Right lobe of liver (tissue), 4 donors: ENCODE data around the gene OSMR.

ENCODE experiments used
- POLR2A ChIP-seq: fragments of 450-650 bp; IDR thresholded peaks from one replicate; pipeline ENCODE4 v1.6.1; 2017; ENCODE audit warnings: antibody characterized with exemption, mild to moderate bottlenecking
- TF ChIP-seq, protein P1 (sequence below), 4 donors: fragments of 200-600 bp in 3 of 4; fragments of 450-650 bp in 1 of 4; IDR thresholded peaks; one replicate each; pipeline versions ENCODE4 v1.5.1 to v1.8.0; 2016 to 2022; ENCODE audit warnings: antibody characterized with exemption in 4 of 4, mild to moderate bottlenecking in 2 of 4
- donor health status: DM: no; HTN: no; CAD: no.
- donor health status: DM: no; HTN: no; CAD: no.
- donor health status: DM: no; HTN: yes; CAD: no.

DNA sequence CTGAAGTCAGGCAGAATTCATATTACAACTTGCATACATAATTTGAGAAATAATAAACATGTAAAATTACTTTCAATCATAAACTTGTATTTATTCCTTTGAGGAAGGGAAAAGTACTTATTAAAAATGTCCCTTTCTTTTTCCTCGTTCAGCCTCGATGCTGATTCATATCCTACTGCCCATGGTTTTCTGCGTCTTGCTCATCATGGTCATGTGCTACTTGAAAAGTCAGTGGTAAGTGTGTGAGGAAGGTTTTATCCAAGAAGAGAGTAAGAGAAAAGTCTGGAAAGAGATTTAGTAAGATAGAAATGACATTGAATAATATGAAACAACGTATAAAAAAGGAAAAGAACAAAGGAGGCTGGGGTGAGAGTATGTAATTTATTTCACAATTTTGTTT is 85.9 kb downstream of the OSMR start:
- TF ChIP-seq, protein P1, sequence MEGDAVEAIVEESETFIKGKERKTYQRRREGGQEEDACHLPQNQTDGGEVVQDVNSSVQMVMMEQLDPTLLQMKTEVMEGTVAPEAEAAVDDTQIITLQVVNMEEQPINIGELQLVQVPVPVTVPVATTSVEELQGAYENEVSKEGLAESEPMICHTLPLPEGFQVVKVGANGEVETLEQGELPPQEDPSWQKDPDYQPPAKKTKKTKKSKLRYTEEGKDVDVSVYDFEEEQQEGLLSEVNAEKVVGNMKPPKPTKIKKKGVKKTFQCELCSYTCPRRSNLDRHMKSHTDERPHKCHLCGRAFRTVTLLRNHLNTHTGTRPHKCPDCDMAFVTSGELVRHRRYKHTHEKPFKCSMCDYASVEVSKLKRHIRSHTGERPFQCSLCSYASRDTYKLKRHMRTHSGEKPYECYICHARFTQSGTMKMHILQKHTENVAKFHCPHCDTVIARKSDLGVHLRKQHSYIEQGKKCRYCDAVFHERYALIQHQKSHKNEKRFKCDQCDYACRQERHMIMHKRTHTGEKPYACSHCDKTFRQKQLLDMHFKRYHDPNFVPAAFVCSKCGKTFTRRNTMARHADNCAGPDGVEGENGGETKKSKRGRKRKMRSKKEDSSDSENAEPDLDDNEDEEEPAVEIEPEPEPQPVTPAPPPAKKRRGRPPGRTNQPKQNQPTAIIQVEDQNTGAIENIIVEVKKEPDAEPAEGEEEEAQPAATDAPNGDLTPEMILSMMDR (IDR thresholded peaks at IDR 0.05), result no peak
- TF ChIP-seq POLR2A, result no peak
